ENCODE measurements around the gene FUNDC2. TPM values are rescaled to one million over a fixed set of nuclear protein-coding genes. Genes with fewer than 3 reads are reported as not detected.
"Not testable (repeated sequence)": the region's sequence is repeated elsewhere in the genome, so short reads cannot be mapped to it uniquely, and the experiment has no call there.

FUNDC2 gene, protein sequence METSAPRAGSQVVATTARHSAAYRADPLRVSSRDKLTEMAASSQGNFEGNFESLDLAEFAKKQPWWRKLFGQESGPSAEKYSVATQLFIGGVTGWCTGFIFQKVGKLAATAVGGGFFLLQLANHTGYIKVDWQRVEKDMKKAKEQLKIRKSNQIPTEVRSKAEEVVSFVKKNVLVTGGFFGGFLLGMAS
- 56.2 and 56.3 TPM in 2 replicates for total RNA-seq (2014; rRNA removed; shearing (Covaris generic))

DNA sequence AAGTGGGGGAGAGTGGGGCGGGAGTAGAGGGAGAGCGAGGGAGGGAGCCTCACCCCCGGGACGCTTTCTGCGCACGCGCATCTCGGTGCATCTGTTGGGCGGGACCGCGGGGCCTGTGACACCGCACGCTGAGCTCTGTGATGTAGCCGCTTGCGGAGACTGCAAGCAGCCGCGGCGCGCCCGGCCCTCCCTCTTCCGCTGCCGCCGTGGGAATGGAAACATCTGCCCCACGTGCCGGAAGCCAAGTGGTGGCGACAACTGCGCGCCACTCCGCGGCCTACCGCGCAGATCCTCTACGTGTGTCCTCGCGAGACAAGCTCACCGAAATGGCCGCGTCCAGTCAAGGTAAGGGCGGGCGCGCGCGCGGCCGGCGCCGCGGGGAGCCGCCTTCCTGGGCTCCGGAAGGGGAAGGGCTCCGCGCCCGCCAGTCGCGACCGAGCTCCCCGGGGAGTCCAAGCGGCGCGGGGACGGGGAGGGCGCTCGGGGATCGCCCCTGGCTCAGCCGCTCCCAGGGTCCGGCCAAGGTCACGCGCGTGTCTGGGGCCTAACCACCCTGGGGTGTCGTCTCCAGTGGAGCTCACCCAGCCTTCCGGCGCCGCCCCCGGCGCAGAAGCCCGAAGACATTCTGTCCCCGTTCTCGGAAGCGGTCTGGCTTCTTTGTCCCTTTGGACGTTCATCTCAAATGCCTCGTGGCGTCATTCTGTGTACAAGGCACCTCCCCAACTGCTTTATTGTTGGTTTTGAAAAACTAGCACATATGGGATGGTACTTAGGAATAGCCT is at the start of gene FUNDC2:
TSS of gene FUNDC2 (plus strand) at position 118 of the 782 bp plus-strand sequence. CDS start at position 213, 95 bp downstream.
- DNase-seq (ENCODE audit: low read depth) = peak; percentile 94

DNA sequence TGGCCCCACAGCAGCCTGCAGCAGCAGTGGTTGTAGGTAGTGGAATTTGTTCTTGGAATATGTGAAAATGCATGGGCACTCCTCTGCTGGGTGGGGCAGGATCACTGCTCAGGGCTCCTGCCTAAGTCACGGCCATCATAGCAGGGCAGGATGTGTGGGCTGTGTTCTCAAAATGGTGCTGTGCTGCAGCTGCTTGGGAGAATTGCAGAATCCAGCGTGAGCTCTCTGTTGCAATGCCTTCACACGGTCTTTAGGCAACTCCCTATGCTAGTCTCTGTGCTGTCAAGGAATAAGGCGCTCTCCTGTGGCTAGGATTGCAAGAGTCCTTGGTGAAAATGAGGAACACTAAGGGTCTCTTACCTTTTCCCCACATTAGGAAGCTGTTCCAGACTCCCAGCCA is 47.0 kb upstream of the FUNDC2 start:
- no peak for DNase-seq (ENCODE audit: low read depth)

DNA sequence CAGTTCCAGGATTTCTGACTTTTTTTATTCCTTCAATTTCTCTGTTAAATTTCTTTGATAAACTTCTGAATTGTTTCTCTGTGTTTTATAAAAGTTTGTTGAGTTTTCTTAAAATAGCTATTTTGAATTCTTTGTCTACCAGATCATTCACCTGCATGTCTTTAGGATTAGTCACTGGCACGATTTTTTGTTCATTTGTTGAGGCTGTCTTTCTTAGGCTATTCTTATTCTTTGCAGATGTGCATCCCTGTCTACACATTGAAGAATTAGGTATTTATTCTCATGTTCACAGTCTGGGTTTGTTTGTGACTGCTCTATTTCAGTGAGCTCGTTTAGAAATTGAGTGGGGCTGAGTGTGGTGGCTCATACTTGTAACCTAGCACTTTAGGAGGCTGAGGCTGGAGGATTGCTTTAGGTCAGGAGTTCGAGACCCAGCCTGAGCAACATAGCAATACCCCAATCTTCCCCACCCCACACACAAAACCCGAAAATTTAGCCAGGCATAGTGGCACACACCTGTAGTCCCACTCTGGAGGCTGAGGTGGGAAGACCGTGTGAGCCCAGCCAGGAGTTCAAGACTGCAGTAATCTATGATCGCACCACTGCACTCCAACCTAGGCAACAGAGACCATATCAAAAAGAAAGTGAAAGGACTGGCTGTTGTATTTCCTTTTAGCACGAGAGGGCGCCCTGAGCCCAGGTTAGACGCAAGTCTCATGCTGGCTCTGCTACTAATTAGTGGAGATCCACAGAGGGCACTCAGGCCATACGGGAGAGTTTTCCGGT is 46.1 kb upstream of the FUNDC2 start:
- peak; percentile 58 for DNase-seq (ENCODE audit: low read depth)

DNA sequence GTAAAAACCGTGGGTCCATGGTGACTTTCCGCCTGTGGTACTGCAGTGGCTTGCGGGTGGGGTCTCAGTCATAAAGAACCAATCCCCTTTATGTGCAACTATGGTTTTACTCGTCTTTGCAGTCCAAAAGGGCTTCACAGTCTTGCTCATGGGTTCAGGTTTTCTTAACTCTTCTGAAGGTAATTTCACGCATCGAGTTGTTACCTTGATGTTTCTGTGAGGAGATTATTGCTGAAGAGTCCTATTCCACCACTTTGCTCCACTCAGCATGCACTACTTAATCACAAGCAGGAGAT is 45.6 kb upstream of the FUNDC2 start:
- no peak for DNase-seq (ENCODE audit: low read depth)

DNA sequence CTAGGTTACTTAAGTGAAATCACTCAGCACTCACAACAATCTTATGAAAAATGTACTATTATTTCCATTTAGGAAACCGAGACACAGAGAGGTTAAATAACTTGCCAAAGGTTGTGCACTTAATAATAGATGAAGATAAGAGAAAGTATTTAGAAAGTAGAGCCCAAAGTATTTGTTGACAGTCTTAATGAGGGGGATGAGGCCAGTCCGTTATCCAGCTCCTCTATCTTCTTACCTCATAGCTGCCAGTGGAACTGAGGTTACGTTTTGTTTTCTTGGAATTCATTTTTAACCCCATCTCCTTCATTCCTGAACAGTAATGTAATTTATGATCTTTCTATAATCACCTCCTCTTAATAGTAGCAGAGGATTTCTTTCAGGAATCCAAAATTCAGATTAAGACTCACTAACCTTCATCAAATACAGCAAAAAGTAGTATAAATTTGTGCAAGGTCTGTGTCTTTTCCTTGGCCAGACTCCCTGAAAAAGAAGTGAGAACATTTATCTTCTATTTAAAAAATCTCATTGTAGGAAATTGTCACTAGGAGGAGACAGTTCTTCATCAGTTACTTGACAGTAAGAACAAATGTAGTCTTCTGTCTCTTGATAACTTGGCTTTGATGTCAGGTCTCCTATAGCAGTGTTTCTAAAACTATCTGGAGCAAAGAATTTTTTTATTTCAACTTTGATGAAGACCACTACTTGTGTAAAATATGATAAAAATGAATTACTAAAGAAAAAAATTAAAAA is 39.6 kb upstream of the FUNDC2 start:
- no peak for DNase-seq (ENCODE audit: low read depth)

DNA sequence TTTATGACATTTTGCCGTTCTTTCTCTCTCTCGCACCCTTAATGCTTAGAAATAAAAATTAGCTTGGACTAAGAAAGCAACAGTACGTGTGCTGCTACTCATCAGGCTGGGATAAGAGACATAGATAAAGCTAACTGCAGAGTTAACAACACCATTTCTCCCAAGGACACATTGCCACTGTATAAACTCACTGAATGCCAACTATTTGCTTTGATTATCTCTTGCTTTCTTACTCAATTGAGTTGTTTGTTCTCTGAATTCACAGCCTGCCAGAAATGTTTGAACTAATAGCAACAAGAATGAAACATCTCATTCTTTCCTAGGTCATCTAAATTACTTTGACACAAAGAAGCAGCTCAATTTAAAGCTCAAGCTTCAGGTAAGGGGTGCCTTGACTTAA is 38.7 kb upstream of the FUNDC2 start:
- no peak for DNase-seq (ENCODE audit: low read depth)

DNA sequence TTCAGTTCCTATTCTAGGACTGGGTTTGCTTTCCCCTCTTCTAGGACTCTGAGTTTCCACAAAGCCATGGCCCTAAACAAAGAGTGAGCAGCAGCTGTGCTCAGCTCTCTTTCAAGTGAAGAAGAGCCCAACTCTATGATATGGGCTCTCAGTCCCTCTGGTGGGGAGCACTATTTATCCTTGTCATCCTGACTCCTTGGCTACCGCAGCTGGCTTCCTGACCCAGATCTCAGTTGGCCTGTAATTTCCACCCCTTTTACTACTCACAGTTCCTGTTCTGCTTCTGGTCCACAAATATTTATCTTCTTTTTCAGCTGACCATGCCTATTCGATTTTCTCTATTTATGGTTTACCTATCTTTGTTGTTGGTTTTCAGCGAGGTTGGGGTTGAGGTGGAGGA is 37.9 kb upstream of the FUNDC2 start:
- DNase-seq (ENCODE audit: low read depth) = no peak

DNA sequence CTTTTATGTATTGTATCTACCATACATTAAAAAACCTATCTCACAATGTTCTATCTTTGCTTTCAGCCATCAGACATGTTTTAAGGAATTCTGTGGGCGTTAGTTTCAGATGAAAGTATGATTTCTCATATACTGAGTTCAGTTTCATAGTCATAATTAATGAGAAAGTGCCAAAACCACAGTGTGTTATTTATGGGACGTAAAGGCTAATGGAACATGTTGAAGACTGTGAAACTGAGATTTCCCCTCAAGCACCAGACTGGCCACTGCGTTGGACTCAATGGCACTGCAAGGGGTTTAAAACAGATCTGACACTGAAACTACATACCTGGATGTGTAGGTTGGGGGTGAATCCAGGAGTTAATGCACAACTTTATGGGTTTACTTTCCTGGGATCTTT is 36.1 kb upstream of the FUNDC2 start:
- DNase-seq (ENCODE audit: low read depth) = no peak

DNA sequence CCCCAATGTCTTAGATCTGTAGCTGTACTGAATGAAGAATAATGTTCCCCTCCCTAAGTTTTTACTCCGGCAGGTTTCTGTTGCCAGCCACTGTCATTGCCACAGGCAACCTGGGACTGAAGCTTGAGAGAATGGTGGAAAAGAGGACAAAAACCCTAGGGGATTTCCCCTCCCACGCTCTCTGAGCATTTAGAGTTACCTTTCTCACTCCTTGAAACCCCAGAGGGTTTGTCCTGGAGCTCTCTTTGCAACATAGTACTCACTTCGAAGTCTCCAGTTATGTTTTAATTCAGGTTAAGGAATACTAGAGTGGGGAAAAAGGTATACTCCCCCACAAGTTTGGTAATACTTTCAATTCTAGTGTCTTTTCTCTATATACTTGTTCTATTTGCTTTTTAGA is 35.6 kb upstream of the FUNDC2 start:
- DNase-seq (ENCODE audit: low read depth) = no peak

DNA sequence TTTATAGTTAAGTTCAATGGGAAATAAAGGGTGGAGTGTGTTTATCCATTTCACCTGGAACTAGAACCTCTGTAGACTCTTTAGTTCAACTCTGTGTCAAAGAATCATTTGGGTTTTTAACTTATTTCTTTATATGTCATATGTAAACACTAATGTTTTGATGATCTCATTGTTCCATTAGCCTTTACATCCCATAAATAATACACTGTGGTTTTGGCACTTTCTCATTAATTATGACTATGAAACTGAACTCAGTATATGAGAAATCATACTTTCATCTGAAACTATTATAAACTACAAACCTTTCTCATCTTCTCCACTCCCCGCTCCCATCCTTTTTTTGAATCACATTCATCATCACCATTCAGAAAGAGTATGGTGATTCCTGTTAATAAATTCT is 35.2 kb upstream of the FUNDC2 start:
- DNase-seq (ENCODE audit: low read depth) = no peak

DNA sequence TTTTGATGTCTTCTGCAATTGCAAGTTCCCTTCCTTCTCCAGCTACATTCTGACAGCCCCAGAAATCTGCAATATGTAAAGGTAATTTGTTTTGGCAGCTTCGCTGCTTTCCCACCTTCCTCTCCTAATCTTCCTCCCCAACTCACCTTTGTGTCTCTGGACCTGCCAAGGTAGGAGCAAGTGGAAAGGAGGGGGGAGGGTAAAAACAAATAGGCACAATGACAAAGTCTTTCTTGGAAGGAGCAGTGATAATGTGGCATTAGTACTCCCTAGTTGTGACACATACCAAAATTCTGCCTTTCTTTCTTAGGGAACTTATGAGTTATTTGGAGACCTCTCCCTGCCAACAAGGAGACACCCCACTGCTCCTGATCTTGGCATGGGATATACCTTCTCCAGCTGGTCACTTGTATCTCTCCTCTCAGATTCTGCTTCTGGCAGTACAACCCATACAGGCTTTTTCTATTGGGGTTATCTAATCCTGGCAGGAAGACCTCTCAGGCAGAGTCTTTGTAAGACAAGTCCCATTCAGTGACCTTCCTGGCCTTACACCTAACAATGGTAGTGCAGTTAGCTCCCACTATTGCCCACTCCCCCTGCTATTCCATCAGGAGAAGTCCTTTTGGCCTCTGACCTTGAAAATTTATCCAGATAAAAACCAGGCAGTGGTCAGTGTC is 28.3 kb upstream of the FUNDC2 start:
- no peak for DNase-seq (ENCODE audit: low read depth)

DNA sequence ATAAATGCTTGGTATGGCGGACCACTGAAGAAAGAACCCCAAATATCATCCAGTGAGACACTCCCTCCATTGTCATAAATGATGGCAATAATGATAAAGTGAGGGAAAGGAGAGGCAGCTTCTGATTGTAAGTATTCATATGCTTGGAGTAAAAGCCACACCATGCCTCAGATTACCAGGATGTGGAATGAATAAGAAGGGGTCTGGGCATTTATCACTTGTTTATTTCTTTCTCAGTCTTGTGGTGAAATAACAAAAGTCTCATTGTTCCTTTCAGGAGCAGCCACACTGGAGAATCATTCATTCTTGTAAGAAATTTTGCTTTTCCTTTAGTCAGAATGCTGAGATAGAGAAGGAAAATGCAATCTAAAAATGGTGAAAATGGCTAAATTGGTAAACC is 25.8 kb upstream of the FUNDC2 start:
- DNase-seq (ENCODE audit: low read depth) = no peak

DNA sequence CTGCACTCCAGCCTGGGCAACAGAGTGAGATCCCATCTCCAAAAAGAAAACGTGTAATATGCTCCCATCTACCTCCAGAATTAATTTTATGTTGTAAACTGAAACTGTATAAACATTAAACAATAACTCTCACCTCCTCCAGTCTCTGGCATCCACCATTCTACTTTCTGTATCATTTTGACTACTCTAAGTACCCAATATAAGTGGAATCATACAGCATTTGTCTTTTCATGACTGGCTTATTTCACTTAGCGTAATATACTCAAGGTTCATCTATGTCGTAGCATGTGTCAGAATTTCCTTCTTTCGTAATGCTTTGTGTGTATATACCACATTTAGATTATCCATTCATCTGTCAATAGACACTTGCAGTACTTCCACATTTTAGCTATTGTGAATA is 24.8 kb upstream of the FUNDC2 start:
- no peak for DNase-seq (ENCODE audit: low read depth)

DNA sequence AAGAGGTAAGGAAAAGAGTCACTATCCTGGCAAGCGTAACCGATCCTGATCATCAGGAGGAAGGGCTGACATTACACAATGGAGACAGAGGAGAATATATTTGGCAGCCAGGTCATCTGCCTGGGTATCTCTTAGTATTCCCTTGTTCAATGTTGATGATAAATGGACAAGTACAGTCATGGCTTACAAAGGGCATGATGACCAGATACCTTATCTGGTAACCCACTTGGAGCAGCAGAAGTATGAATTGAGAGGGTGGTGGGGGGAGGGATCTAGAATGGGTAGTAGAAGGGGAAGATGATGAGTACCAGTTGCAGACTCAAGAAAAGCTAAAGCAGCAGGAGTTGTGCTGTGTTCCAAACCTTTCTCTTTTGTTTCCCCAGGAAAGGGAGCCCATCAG is 21.5 kb upstream of the FUNDC2 start:
- no peak for DNase-seq (ENCODE audit: low read depth)

DNA sequence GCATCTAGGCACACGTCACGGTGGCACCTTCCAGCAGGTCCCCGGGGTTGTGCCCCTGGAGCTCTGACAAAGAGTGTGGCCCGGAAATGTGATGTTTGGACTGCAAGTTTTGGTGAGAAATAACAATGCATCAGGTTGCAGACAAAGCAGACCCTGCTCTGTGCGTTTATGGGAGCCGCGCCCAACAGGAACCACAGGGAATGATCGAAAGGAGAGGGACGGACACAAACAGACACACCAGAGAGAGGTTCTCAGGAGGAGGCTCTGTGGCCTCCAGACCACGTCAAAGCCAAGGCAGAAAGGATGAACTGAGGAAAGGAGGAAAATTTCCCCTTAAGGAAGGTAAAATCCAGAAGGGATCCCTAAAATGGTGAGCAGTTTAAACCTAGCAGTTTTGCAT is 20.3 kb upstream of the FUNDC2 start:
- not testable (repeated sequence) for DNase-seq (ENCODE audit: low read depth)

DNA sequence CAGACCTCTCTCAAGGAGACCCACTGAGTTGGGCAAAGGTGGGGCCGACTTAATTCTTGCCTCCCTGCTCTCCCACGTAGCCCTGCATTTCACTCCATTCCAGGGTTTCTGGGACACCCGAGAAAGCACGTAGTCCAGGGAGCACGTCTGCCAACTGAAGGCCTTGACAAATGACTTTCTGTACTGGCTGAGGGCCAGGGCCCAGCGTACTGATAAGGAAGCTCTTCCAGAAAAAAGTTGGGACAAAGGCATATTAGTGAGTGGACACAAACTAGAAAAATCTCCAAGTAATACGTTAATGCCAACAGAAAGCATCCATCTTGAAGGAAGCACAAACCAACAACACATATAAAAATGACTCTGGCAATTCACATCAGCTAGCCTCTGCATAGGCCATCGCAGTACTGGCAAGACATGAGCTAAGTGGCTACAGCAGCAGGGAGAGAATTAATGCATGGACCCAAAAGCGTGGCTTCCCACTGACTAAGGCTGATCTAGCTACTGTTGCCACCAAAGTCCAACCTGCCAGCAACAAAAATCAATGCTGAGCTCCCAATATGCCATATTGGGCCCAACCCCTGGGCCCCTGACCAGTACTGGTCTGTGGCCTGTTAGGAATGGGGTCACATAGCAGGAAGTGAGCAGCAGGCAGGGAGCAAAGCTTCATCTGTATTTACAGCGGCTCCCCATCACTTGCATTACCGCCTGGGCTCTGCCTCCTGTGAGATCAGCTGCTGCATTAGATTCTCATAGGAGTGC is 19.6 kb upstream of the FUNDC2 start:
- DNase-seq (ENCODE audit: low read depth) = not testable (repeated sequence)

DNA sequence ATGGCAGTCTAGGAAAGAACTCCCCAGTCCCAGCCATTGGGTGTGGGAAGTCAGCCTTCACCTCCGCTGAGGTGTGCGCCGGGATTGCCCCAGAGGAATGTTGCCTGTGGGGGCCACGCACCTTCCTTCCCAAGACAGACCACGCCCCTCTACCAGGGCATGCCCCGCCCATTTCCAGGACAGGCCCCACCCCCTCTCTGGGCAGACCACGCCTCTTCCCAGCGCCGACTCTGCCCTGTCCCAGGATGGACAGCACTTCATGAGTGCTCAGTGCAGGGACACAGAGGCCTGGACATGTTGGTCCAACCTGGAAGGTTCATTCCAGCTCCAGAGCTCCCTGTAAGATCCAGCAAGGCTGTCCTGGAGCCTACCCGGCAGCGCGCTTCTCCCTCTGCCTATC is 18.1 kb upstream of the FUNDC2 start:
- DNase-seq (ENCODE audit: low read depth) = not testable (repeated sequence)

DNA sequence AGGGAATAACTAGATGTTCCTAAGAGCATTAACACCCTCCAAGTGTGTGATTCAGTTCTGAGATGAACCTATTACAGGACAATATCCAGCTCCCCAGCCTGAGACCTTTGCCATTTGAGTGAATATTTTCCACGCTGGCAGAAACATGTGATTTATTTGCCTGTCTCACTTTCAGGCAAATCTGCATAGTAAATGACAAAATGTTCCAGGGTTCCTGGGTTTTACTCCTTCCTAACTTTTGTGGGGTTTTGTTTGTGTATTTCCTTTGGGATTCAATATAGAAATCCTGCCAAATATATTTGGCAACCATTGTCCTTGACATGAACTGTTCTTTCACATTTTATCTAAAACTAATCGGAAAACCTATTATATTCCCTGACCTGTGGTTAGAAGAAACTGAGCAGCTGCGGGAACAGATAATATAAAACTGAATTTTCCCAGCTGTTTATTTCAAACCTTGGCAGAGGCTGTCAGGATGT is 16.6 kb upstream of the FUNDC2 start:
- DNase-seq (ENCODE audit: low read depth) = no peak

DNA sequence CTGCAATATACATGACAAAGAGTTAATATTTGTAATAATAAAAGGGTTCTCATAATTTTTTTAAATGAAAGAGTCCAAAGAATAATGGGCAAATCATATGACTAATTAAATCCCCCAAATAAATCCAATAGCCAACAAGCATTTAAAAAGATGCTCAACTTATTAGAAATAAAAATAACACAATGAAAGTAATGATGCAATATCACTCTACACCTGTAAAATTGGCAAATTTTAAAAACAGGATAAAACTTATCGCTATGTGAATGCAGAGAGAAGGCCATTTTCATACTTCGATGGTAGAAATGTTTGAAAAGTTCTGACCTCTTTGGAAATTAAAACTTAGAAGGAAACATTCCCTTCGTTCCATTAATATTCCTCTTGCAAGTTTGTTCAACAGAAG is 6.1 kb upstream of the FUNDC2 start:
- no peak for DNase-seq (ENCODE audit: low read depth)

DNA sequence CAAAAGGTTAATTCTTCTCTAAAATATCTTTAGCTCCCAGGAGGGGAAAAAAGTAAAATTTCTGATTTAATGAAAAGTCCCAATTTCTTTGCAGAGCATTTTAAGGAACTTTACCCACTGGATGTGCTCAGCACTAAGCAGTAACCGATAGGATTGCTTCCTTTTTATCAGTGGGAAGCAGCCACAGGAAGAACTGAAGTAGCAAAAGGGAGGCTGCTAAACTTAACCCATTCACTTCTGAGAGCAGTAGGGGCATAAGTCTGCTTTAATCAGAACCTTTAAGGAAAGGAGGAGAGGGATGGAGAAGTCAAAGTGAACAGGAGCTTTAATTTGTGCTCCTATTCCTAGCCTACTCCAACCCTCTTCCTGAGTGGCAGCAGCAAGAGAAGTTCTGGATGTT is 4.1 kb upstream of the FUNDC2 start, which contains the start of gene F8:
TSS of gene F8 (minus strand) at position 139 of the 400 bp plus-strand sequence. CDS start 171 bp downstream, outside the sequence.
- no peak for DNase-seq (ENCODE audit: low read depth)
